HG03066 (cell line): ENCODE measurements around the gene MINDY2.

Experiments used
- ATAC-seq: cut with Tn5 transposase; IDR thresholded peaks from one replicate; pipeline ENCODE4 v1.9.1; 2021; ENCODE audit warnings: low read depth; ENCODE audit not compliant: unreplicated experiment

The MINDY2 gene

GRCh38 chr15:58770857-58771620 lies at the start of gene MINDY2:
MINDY2 (plus strand) TSS chr15:58771302; CDS start chr15:58771396, 94 bp downstream.
- peak; percentile 93 for ATAC-seq

- peak; percentile 69 for ATAC-seq
Observed at GRCh38 chr15:58724466-58724865, 46.6 kb upstream of the MINDY2 start.

GRCh38 chr15:58726867-58727266 lies 44.2 kb upstream of the MINDY2 start:
- ATAC-seq: no peak

GRCh38 chr15:58731756-58732535 lies 39.2 kb upstream of the MINDY2 start:
- no peak for ATAC-seq

GRCh38 chr15:58732625-58733363 lies 38.3 kb upstream of the MINDY2 start:
- no peak for ATAC-seq

GRCh38 chr15:58734859-58735258 lies 36.2 kb upstream of the MINDY2 start:
- no peak for ATAC-seq

GRCh38 chr15:58736018-58736643 lies 35.0 kb upstream of the MINDY2 start:
- no peak for ATAC-seq

GRCh38 chr15:58737298-58737697 lies 33.8 kb upstream of the MINDY2 start:
- ATAC-seq: no peak

GRCh38 chr15:58738046-58738707 lies 32.9 kb upstream of the MINDY2 start:
- ATAC-seq: no peak

GRCh38 chr15:58740436-58740835 lies 30.7 kb upstream of the MINDY2 start:
- no peak for ATAC-seq

- no peak for ATAC-seq
Observed at GRCh38 chr15:58741032-58741431, 30.1 kb upstream of the MINDY2 start.

- ATAC-seq: no peak
Observed at GRCh38 chr15:58742022-58742813, 28.9 kb upstream of the MINDY2 start.

- no peak for ATAC-seq
Observed at GRCh38 chr15:58742819-58743502, 28.1 kb upstream of the MINDY2 start.

GRCh38 chr15:58746174-58746573 lies 24.9 kb upstream of the MINDY2 start:
- no peak for ATAC-seq

- no peak for ATAC-seq
Observed at GRCh38 chr15:58748040-58748851, 22.9 kb upstream of the MINDY2 start.

- ATAC-seq: peak; percentile 21
Observed at GRCh38 chr15:58748852-58749531, 22.1 kb upstream of the MINDY2 start.

- peak; percentile 86 for ATAC-seq
Observed at GRCh38 chr15:58749532-58750337, 21.4 kb upstream of the MINDY2 start, which contains the start of gene ADAM10. ADAM10 (minus strand) TSS chr15:58749707; CDS start chr15:58749534, 173 bp downstream.
